ENCODE results near the gene RAD51B. TPM values are rescaled to one million over a fixed set of nuclear protein-coding genes. Genes with fewer than 3 reads are reported as not detected.

The RAD51B gene
- polyA plus RNA-seq, 3 donors: 3.6 to 11.6 (median 9.4) TPM

GRCh38 chr14:68607867-68608573, 788.4 kb downstream of the RAD51B start:
- Mint-ChIP-seq H3K27me3 (ENCODE audit: low read depth in 3 of 3) (peaks cover 2 to 7% (median 2%) of the 10 kb centered on the region in 3 donors), H3K27ac (peak overlapping the region in 3 of 7 donors; percentile 87 to 95 (median 92)), H3K4me3 (peak overlapping the region; percentile 14 to 65), H3K36me3 (peaks cover 5 to 17% of the 10 kb centered on the region in 2 donors), H3K9me3 (peaks cover 8 to 28% (median 16%) of the 10 kb centered on the region in 7 donors), H3K4me1 (peaks cover 14% of the 10 kb centered on the region)
- Histone ChIP-seq H3K36me3 (replicated peaks in 1 of 2; ENCODE audit: control insufficient read depth in 1 of 2, insufficient read depth in 2 of 2, low read length in 2 of 2) (no peaks in the 10 kb centered on the region), H3K4me2 (replicated peaks; ENCODE audit: extremely low read depth, low read length, poor library complexity, severe bottlenecking) (peak overlapping the region; percentile 21), H3K9me3 (replicated peaks in 1 of 2; ENCODE audit: control insufficient read depth in 1 of 2, insufficient read depth in 1 of 2, low read length in 2 of 2) (peaks cover 6 to 19% of the 10 kb centered on the region in 2 donors), H3K4me3 (replicated peaks in 1 of 3; ENCODE audit: low read depth in 2 of 3, low read length in 3 of 3) (peak overlapping the region in 1 of 3 experiments; percentile 38), H3K27me3 (ENCODE audit: control insufficient read depth in 2 of 2, insufficient read depth in 2 of 2, low read length in 2 of 2) (no peaks in the 10 kb centered on the region), H3K79me2 (ENCODE audit: insufficient read depth, low read length) (no peaks in the 10 kb centered on the region), H3K27ac (ENCODE audit: low read depth in 1 of 2, low read length in 2 of 2) (peak overlapping the region; percentile 80 to 90), H4K20me1 (ENCODE audit: insufficient read depth, low read length) (no peaks in the 10 kb centered on the region), H3K9ac (ENCODE audit: insufficient read depth, low read length, poor library complexity, severe bottlenecking) (peak overlapping the region; percentile 55), H3K4me1 (ENCODE audit: control insufficient read depth in 1 of 2, insufficient read depth in 2 of 2, low read length in 2 of 2) (peaks cover 47 to 64% of the 10 kb centered on the region in 2 donors), H2AFZ (ENCODE audit: insufficient read depth, low read depth, low read length, poor library complexity, severe bottlenecking) (peak overlapping the region; percentile 73)
- 24% methylated on average over 6 of the region's 14 CpGs for WGBS (ENCODE audit: insufficient coverage)
- peak; percentile 65 to 84 (median 77) for DNase-seq
- intact Hi-C loops (cut with micrococcal nuclease): loop anchor here in 1 of 2 donors (10.0 kb wide), 1 partner anchor 213 kb away; no protein-coding TSS in a partner anchor
- TF ChIP-seq CTCF (IDR thresholded peaks at IDR 0.05): no peak

- H4K20me1 ChIP-seq (ENCODE audit: insufficient read depth, low read length): no peaks in the 10 kb centered on the region
- TF ChIP-seq CTCF (IDR thresholded peaks at IDR 0.05): no peak
- peak overlapping the region in 1 of 2 donors; percentile 55 for H3K4me3 Mint-ChIP-seq
- H2AFZ ChIP-seq (ENCODE audit: insufficient read depth, low read depth, low read length, poor library complexity, severe bottlenecking): peak overlapping the region; percentile 73
- H3K36me3 ChIP-seq (replicated peaks in 1 of 2; ENCODE audit: control insufficient read depth in 1 of 2, insufficient read depth in 2 of 2, low read length in 2 of 2): no peaks in the 10 kb centered on the region
- H3K4me1 Mint-ChIP-seq: peaks cover 9% of the 10 kb centered on the region
- peaks cover 2 to 6% (median 2%) of the 10 kb centered on the region in 3 donors for H3K27me3 Mint-ChIP-seq (ENCODE audit: low read depth in 3 of 3)
- peaks cover 9 to 32% (median 17%) of the 10 kb centered on the region in 7 donors for H3K9me3 Mint-ChIP-seq
- WGBS (ENCODE audit: insufficient coverage): 98% methylated on average over 3 of the region's 4 CpGs
- intact Hi-C loops (cut with micrococcal nuclease): loop anchor here in 1 of 2 donors (10.0 kb wide), 1 partner anchor 214 kb away; no protein-coding TSS in a partner anchor
- no peaks in the 10 kb centered on the region for H3K27me3 ChIP-seq (ENCODE audit: control insufficient read depth in 2 of 2, insufficient read depth in 2 of 2, low read length in 2 of 2)
- peaks cover 7 to 21% of the 10 kb centered on the region in 2 donors for H3K9me3 ChIP-seq (replicated peaks in 1 of 2; ENCODE audit: control insufficient read depth in 1 of 2, insufficient read depth in 1 of 2, low read length in 2 of 2)
- H3K79me2 ChIP-seq (ENCODE audit: insufficient read depth, low read length): no peaks in the 10 kb centered on the region
- peaks cover 43 to 59% of the 10 kb centered on the region in 2 donors for H3K4me1 ChIP-seq (ENCODE audit: control insufficient read depth in 1 of 2, insufficient read depth in 2 of 2, low read length in 2 of 2)
- no peak overlapping the region for H3K4me2 ChIP-seq (replicated peaks; ENCODE audit: extremely low read depth, low read length, poor library complexity, severe bottlenecking)
- peaks cover 5 to 17% of the 10 kb centered on the region in 2 donors for H3K36me3 Mint-ChIP-seq
- H3K9ac ChIP-seq (ENCODE audit: insufficient read depth, low read length, poor library complexity, severe bottlenecking): peak overlapping the region; percentile 55
- peak overlapping the region; percentile 80 to 90 for H3K27ac ChIP-seq (ENCODE audit: low read depth in 1 of 2, low read length in 2 of 2)
- no peak overlapping the region for H3K4me3 ChIP-seq (replicated peaks in 1 of 3; ENCODE audit: low read depth in 2 of 3, low read length in 3 of 3)
- DNase-seq: no peak
- peak overlapping the region in 3 of 7 donors; percentile 87 to 95 (median 92) for H3K27ac Mint-ChIP-seq
Measured at GRCh38 chr14:68608574-68608962, 789.0 kb downstream of the RAD51B start.
